K562 (cell line): ENCODE measurements around the gene GLTPD2. TPM values are rescaled to one million over a fixed set of nuclear protein-coding genes. Genes with fewer than 3 reads are reported as not detected.

ENCODE experiments used
- ARID3B ChIP-seq: fragments of 250-450 bp; sonication (Bioruptor Pico); IDR thresholded peaks from 2 replicates; pipeline ENCODE4 v1.4.0; 2020; ENCODE audit warnings: borderline replicate concordance
- BCOR ChIP-seq: fragments of 450-650 bp; IDR thresholded peaks from 2 replicates; pipeline ENCODE4 v1.6.1; 2016
- DDX20 ChIP-seq: fragments of 450-650 bp; IDR thresholded peaks from 2 replicates; pipeline ENCODE4 v1.6.1; 2016; ENCODE audit warnings: missing genetic modification characterization, low read depth, mild to moderate bottlenecking, missing compliant biosample characterization, moderate library complexity
- FOXA1 ChIP-seq: fragments of 450-650 bp; IDR thresholded peaks from 2 replicates; pipeline ENCODE4 v1.6.1; 2016; ENCODE audit warnings: mild to moderate bottlenecking, borderline replicate concordance
- KHSRP ChIP-seq: fragments of 450-650 bp; IDR thresholded peaks from 2 replicates; pipeline ENCODE4 v1.6.1; 2017
- MAX ChIP-seq: sonication (generic); formaldehyde crosslinking; IDR thresholded peaks from 2 replicates; pipeline ENCODE4 v1.9.0; 2022; ENCODE audit warnings: mild to moderate bottlenecking, missing genetic modification reagents
- NR4A1 ChIP-seq, 2 experiments: fragments of 250-450 bp in 1 of 2; fragments of 450-650 bp in 1 of 2; sonication (Bioruptor Pico) in 1 of 2; IDR thresholded peaks; 2 replicates each; pipeline versions ENCODE4 v1.4.0 to v1.6.1; 2016 to 2020; ENCODE audit warnings: mild to moderate bottlenecking in 2 of 2, missing compliant biosample characterization in 1 of 2, missing genetic modification characterization in 1 of 2, moderate library complexity in 1 of 2
- PHB2 ChIP-seq: fragments of 450-650 bp; IDR thresholded peaks from 2 replicates; pipeline ENCODE4 v1.6.1; 2017; ENCODE audit warnings: low read depth
- POLR2A ChIP-seq: fragments of 450-650 bp; conservative IDR thresholded peaks from 2 replicates; pipeline ENCODE4 v1.6.1; 2016
- POLR2H ChIP-seq: IDR thresholded peaks from 2 replicates; pipeline ENCODE4 v1.6.1; 2016; ENCODE audit warnings: missing genetic modification characterization, low read depth, mild to moderate bottlenecking, control low read depth, missing compliant biosample characterization, moderate library complexity
- RBM25 ChIP-seq: fragments of 200-400 bp; formaldehyde crosslinking; IDR thresholded peaks from 2 replicates; pipeline ENCODE4 v1.6.1; 2018; ENCODE audit warnings: low read length, low read depth, moderate library complexity; ENCODE audit not compliant: severe bottlenecking
- RFX5 ChIP-seq: IDR thresholded peaks from 2 replicates; pipeline ENCODE4 v1.6.1; 2011; ENCODE audit warnings: low read depth, mild to moderate bottlenecking, improper control_type of control experiment, low read length
- SNIP1 ChIP-seq: fragments of 450-650 bp; IDR thresholded peaks from 2 replicates; pipeline ENCODE4 v1.7.1; 2017; ENCODE audit warnings: low read depth, mild to moderate bottlenecking
- ZNF282 ChIP-seq: sonication (generic); formaldehyde crosslinking; IDR thresholded peaks from 2 replicates; pipeline ENCODE4 v1.8.1; 2023; ENCODE audit warnings: missing genetic modification reagents
- ZNF707 ChIP-seq: fragments of 250-450 bp; sonication (Bioruptor Pico); conservative IDR thresholded peaks from 2 replicates; pipeline ENCODE4 v1.8.0; 2022; ENCODE audit warnings: inconsistent platforms, mild to moderate bottlenecking, moderate library complexity
- polyA plus RNA-seq, 8 experiments: library from polyadenylated mRNA; depleted of rRNA in 4 of 8; stranded (reverse) in 5 of 8; unstranded in 3 of 8; fragments of >200 nt; fragmentation: Nextera tagmentation in 2 of 8; fragmentation: Illumina TruSeq in 1 of 8; extraction: Ambion mirVana in 2 of 8; extraction: Trizol in 1 of 8; gene quantifications; 2 replicates each; pipeline versions ENCODE4 v1.2.1 to v1.2.3, GENCODE V29; 2011 to 2014; ENCODE audit warnings: inconsistent platforms in 1 of 8, missing spikeins in 1 of 8
- total RNA-seq, 7 experiments: library from RNA; depleted of rRNA in 6 of 7; stranded (reverse); fragments of >200 nt in 6 of 7; fragmentation: Illumina TruSeq in 2 of 7; extraction: Trizol in 2 of 7; gene quantifications; 2 replicates each; pipeline versions ENCODE4 v1.2.1 to v1.2.3, GENCODE V29; 2011 to 2021; ENCODE audit warnings: low replicate concordance in 1 of 7
- TF ChIP-seq, protein P1 (sequence below): IDR thresholded peaks from 2 replicates; pipeline ENCODE4 v1.6.1; 2012; ENCODE audit warnings: low read depth, low read length, improper control_type of control experiment, borderline replicate concordance
- TF ChIP-seq, protein P2 (sequence below), 2 experiments: fragments of 450-650 bp; conservative IDR thresholded peaks; 2 replicates each; pipeline ENCODE4 v1.6.1; 2017; ENCODE audit warnings: mild to moderate bottlenecking in 2 of 2, moderate library complexity in 2 of 2
- TF ChIP-seq, protein P3 (sequence below), 2 experiments: IDR thresholded peaks; 2 replicates each; pipeline ENCODE4 v1.6.1; 2011; ENCODE audit warnings: borderline replicate concordance in 1 of 2, control low read depth in 1 of 2, low read depth in 1 of 2, low read length in 1 of 2, mild to moderate bottlenecking in 1 of 2, mixed read lengths in 1 of 2, moderate library complexity in 1 of 2; ENCODE audit not compliant: insufficient read depth in 1 of 2, insufficient read length in 1 of 2, poor library complexity in 1 of 2, severe bottlenecking in 1 of 2; ENCODE audit errors: extremely low read depth in 1 of 2
- TF ChIP-seq, protein P4 (sequence below): sonication (generic); formaldehyde crosslinking; IDR thresholded peaks from 2 replicates; pipeline ENCODE4 v1.8.1; 2023; ENCODE audit warnings: mild to moderate bottlenecking, missing genetic modification reagents, moderate library complexity

GLTPD2 gene
- total and polyA plus RNA-seq, 9 of the 15 experiments (the other 6 are each of a cell fraction or from before 2014, with no cell fraction given): not detected

DNA sequence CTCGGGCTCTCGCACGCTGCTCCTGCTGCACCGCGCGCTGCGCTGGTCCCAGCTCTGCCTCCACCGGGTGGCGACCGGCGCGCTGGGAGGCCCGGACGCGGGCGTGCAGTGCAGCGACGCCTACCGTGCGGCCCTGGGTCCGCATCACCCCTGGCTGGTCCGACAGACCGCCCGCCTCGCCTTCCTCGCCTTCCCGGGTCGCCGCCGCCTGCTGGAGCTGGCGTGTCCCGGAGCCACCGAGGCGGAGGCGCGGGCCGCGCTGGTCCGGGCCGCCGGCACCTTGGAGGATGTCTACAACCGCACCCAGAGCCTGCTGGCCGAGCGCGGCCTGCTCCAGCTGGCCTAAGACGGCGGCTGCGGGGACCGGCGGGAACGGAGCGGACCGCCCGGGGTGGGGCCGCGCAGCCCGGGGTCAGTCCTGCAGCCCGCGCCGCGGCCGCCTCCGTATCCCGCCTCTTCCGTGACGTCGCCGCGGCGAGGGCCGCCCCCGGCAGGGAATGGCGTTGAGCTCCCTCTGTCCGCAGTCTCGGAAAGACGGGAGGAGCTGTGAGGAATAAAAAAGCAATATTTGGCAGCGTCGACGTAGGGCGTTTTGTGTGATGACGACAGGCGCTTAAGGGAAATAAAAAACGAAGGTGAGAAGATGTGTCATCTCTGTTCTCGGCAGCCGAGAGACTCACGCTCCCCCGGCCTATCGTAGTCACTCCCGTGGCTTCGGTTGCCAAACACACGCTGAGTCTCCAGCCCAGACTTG, 1.4 kb downstream of the GLTPD2 start (continued):
- TF ChIP-seq, protein P1, sequence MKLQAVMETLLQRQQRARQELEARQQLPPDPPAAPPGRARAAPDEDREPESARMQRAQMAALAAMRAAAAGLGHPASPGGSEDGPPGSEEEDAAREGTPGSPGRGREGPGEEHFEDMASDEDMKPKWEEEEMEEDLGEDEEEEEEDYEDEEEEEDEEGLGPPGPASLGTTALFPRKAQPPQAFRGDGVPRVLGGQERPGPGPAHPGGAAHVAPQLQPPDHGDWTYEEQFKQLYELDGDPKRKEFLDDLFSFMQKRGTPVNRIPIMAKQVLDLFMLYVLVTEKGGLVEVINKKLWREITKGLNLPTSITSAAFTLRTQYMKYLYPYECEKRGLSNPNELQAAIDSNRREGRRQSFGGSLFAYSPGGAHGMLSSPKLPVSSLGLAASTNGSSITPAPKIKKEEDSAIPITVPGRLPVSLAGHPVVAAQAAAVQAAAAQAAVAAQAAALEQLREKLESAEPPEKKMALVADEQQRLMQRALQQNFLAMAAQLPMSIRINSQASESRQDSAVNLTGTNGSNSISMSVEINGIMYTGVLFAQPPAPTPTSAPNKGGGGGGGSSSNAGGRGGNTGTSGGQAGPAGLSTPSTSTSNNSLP: no peak
- peak; percentile 60 for TF ChIP-seq RBM25
- TF ChIP-seq ZNF282 (CRISPR knock-in tag): no peak; the same call in 1 of the 2 replicates
- no peak for TF ChIP-seq FOXA1
- no peak for TF ChIP-seq NR4A1 (CRISPR knock-in tag; IDR thresholded peaks at IDR 0.05)
- no peak for TF ChIP-seq NR4A1 (tag; IDR thresholded peaks at IDR 0.05)
- TF ChIP-seq, protein P2, sequence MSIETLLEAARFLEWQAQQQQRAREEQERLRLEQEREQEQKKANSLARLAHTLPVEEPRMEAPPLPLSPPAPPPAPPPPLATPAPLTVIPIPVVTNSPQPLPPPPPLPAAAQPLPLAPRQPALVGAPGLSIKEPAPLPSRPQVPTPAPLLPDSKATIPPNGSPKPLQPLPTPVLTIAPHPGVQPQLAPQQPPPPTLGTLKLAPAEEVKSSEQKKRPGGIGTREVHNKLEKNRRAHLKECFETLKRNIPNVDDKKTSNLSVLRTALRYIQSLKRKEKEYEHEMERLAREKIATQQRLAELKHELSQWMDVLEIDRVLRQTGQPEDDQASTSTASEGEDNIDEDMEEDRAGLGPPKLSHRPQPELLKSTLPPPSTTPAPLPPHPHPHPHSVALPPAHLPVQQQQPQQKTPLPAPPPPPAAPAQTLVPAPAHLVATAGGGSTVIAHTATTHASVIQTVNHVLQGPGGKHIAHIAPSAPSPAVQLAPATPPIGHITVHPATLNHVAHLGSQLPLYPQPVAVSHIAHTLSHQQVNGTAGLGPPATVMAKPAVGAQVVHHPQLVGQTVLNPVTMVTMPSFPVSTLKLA (conservative IDR thresholded peaks at IDR 0.05): peak in 1 of 2 experiments; percentile 76; a peak in 2 of 4 replicates
- TF ChIP-seq, protein P3, sequence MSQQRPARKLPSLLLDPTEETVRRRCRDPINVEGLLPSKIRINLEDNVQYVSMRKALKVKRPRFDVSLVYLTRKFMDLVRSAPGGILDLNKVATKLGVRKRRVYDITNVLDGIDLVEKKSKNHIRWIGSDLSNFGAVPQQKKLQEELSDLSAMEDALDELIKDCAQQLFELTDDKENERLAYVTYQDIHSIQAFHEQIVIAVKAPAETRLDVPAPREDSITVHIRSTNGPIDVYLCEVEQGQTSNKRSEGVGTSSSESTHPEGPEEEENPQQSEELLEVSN (IDR thresholded peaks at IDR 0.05; ENCODE audit: borderline replicate concordance in 1 of 2, extremely low read depth in 1 of 2, insufficient read depth in 1 of 2, insufficient read length in 1 of 2, low read depth in 1 of 2, low read length in 1 of 2, poor library complexity in 1 of 2, severe bottlenecking in 1 of 2): peak in 1 of 2 experiments; percentile 72
- no peak for TF ChIP-seq POLR2H (tag)
- no peak for TF ChIP-seq DDX20 (tag)
- TF ChIP-seq KHSRP: no peak
- TF ChIP-seq, protein P4, sequence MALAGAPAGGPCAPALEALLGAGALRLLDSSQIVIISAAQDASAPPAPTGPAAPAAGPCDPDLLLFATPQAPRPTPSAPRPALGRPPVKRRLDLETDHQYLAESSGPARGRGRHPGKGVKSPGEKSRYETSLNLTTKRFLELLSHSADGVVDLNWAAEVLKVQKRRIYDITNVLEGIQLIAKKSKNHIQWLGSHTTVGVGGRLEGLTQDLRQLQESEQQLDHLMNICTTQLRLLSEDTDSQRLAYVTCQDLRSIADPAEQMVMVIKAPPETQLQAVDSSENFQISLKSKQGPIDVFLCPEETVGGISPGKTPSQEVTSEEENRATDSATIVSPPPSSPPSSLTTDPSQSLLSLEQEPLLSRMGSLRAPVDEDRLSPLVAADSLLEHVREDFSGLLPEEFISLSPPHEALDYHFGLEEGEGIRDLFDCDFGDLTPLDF (CRISPR knock-in tag): peak; percentile 91
- TF ChIP-seq BCOR: no peak
- no peak for TF ChIP-seq SNIP1
- TF ChIP-seq RFX5: no peak
- TF ChIP-seq MAX: peak; percentile 90
- TF ChIP-seq POLR2A: peak; percentile 69; the same call in 1 of the 2 replicates
- no peak for TF ChIP-seq ARID3B
- no peak for TF ChIP-seq PHB2
- no peak for TF ChIP-seq ZNF707 (CRISPR knock-in tag)
